NCI-H128 (cell line): ENCODE measurements around the gene ACTA2.

Experiments
- DNase-seq: peaks from one replicate; lab custom pipeline; 2025; ENCODE audit not compliant: unreplicated experiment; lab: John Stamatoyannopoulos, UW

The ACTA2 gene

GRCh38 chr10:88982366-88982765, 29.8 kb upstream of the ACTA2 start:
- no peak for DNase-seq

DNA sequence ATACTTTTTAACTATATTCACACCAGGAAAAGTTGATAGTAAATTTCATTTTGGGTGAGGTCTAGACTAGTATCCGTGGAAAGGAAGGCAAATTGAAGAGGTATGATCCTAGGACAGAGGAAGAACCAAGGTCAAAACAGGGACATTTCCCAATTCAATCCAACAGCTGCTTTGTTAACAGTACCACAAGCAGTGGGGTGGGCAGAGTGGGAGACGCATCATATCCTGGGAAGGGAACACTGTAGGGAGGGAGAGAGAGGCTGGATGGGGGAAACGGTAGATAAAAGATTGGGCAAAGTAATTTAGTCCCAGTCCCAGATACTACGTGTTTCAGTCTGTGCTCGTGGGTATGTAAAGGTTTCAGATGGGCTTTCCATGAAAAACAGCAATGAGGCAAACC, 28.9 kb upstream of the ACTA2 start:
- DNase-seq, result no peak

- no peak for DNase-seq
These were observed 28.2 kb upstream of the ACTA2 start for GRCh38 chr10:88980800-88981199.

DNA sequence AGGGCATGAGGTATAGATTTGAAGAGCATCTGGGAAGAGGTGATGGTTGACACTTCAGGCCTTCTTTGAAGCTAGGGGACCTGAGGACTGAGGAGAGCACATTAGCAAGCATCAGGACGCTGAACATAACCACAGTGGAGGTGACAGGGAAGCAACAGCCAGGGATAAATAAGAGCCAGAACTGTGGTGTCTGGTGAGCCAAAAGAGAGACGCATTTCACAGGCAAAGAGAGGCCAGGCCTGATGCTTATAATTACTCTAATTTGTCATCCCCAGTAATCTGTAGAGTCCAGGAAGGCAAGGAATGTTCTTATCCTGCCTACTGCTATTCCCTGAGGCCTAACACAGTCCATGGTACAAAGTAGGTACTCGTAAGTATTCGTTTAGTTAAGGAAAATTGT, 27.7 kb upstream of the ACTA2 start:
- no peak for DNase-seq

DNA sequence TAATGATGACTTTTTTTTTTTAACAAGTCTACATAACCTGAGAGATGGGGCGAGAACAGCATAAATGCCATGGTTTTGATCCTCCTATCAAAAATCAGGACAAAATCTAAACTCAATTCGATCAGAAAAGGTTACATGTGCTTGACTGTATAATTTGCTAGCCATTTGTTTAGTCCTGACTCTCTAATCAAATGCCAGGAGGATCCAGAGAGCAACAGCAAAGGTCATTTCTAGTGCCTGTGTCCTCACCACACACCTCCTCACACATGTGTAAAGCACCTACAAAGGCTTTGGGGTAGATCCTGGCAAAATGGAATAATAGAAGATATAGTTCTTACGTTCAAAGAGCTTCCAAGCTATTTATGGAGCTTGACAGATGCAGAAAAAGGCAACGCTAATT, 27.0 kb upstream of the ACTA2 start:
- DNase-seq, result no peak

DNA sequence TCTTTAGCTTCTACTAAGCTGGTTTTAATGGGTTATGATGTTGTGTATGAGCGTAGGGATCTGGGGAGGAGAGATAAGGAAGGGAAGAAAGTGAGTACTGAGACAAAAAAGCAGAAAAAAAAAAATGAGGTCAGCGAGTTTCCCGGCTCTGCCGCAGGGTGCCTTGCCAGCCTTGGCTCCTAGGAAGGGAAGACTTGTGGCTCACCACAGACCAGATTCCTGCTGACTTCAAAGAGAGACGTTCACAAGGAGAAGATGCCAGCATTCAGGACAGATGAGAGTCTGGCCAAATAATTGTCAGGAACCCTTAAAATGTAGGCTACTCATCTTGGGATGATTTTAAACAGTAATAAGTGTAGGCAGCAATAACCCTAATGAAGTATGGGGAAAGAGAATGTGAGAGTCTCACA, 26.6 kb upstream of the ACTA2 start:
- DNase-seq, result no peak

DNA sequence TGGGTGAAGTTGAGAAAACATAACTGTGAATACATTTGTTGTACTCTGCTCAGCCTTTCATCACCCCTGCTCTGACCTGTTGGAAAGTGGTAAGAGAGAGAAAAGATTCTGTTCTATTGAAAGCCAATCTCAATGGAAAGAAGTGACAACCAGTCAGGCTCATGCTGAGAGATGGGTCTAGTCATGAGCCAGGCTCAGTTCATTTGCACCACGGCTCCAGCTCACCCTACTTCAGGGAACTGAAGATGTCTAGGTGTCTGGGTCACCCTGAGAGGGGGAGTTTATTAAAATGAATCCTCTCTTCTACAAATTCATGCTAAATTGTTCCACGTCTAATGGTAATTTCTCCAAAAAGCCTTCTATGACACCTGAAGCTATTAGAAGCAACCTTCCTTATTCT, 25.9 kb upstream of the ACTA2 start:
- DNase-seq, result no peak

GRCh38 chr10:88975377-88975720, 22.8 kb upstream of the ACTA2 start:
- DNase-seq, result no peak

GRCh38 chr10:88974446-88975376, 22.1 kb upstream of the ACTA2 start:
- no peak for DNase-seq

GRCh38 chr10:88974012-88974411, 21.4 kb upstream of the ACTA2 start:
- no peak for DNase-seq

DNA sequence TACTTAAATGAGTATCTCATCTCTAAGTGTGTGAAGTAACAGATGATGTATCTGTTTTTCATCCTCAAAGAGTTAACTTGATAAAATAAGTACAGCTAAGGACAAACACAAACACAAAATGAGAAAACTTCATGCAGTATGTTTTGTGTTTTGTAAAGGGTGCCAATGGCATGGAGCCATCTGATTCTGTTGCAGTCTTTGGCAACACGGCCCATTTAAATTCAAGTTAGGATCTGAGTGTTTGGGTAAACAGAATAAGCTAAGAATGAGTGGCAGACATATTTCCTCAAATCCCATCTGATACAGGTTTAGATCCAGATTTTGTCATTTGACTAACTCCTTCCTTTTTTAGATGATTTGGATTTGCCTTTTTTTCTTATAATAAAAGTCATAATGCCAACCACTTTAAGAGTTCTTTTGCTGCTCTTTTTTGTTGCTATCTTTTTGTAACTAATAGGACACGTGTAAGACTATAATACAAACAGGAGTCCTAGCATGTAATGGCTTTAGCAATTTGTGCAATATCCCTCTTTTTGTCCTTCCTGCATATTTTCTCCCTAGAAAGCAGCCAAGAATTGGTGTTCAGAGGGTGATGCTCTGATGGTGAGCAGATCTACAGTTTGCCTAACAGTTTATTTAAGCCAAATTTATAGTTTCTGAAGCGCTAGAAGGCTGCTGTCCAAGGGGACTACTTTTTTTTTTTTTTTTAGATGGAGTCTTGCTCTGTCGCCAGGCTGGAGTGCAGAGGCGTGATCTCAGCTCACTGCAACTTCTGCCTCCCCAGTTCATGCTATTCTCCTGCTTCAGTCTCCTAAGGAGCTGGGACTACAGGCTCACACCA, 18.9 kb upstream of the ACTA2 start:
- DNase-seq, result no peak

GRCh38 chr10:88968391-88968790, 15.8 kb upstream of the ACTA2 start:
- no peak for DNase-seq

DNA sequence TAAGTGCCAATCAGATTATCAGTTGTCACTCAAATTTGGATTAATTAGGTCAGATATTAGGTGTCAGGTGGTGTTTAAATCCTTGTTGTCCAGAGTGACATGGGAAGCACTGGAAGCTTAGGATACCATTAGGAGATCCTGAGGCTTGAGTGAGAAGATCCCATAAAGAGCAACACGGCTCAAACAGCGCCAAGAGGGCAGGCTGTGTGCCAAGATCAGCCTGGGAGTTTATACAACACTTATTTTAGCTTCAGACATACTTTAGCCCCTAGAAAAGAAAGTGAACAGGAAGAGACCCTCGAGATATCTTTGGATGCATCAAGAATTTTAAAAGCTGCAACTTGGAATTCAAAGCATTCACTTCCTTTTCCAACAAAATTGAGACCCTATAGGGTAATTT, 14.2 kb upstream of the ACTA2 start:
- DNase-seq, result no peak

DNA sequence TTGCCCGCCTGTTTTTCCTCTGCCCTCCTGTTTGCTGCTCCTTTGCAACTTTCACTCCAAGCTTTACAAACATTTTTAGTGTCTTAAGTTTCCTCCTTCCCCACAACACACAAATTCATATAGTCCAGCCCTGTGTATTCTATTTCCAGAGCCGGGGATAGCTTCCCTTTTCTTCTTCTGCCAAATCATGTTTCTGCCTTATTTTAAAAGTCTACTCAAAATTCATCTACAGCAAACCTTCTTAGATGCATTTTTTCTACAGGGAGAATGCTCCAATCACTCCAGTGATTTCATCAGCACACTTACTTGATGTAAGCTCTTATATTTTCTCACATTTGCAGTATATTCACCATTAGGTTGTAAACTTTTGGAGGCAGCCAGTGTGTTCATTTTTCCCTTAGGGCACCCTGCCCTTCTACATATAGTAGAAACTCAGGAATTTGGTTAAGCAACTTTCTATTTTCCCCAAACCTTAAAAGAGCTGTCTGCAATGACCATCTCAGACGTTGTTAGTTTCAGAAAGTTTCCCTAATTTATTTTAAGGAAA, 12.4 kb upstream of the ACTA2 start:
- no peak for DNase-seq

- DNase-seq, result no peak
These were observed 11.8 kb upstream of the ACTA2 start for GRCh38 chr10:88964360-88964759.

DNA sequence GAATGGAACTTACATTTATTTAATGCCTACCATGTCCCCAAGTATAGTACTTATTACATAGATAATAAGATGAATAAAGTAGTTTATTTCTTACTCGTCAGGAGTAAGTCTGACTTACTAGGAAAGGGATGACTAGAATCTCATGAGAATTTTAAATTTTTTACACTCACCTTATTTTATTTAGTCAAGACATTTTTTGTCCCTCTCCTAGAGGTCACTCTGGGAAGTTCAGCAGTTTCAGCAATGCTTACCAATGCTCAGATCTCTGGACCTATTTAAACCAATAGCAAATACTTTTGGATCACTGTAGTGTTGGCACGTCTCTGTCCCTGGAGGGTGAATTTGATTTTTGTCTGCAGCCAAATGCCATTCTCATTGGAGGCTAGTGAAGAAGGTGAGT, 10.7 kb upstream of the ACTA2 start:
- DNase-seq, result no peak

- no peak for DNase-seq
These were observed 9.8 kb upstream of the ACTA2 start for GRCh38 chr10:88962336-88962735.

- no peak for DNase-seq
These were observed 8.7 kb upstream of the ACTA2 start for GRCh38 chr10:88961266-88961665.

- DNase-seq, result no peak
These were observed 8.2 kb upstream of the ACTA2 start for GRCh38 chr10:88960802-88961201.

GRCh38 chr10:88958721-88959120, 6.1 kb upstream of the ACTA2 start:
- no peak for DNase-seq

DNA sequence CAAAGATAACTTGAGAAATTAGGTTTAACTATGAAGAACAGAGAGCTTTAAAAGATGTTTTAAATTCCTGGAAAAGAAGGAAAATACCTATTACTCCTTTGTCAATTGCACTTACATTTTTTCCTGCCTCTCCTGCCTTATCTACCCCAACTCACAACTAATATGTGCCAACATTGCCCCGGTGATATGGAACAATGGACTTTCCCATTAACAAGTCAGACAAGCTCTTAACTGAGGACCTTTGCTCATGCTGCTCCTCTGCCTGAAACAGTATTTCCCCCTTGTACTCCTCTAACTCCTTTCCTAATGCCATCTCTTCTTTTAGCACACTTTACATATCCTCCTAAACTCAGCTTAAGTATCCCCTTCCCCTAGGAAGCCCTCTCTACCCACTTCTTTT, 4.8 kb upstream of the ACTA2 start:
- no peak for DNase-seq
